Mucosa of gallbladder (tissue), 1 donor: ENCODE data around the gene ACCS. TPM values are rescaled to one million over a fixed set of nuclear protein-coding genes. Genes with fewer than 3 reads are reported as not detected.

Experiments used
- DNase-seq: peaks from one replicate; pipeline ENCODE4 v3.0.0-alpha.2; 2020; ENCODE audit warnings: low spot score
- total RNA-seq: library from RNA; stranded (reverse); gene quantifications from one replicate; pipeline ENCODE4 v1.2.1, GENCODE V29; 2021
- donor health status: DM: no; HTN: no; CAD: no.

Gene ACCS, protein sequence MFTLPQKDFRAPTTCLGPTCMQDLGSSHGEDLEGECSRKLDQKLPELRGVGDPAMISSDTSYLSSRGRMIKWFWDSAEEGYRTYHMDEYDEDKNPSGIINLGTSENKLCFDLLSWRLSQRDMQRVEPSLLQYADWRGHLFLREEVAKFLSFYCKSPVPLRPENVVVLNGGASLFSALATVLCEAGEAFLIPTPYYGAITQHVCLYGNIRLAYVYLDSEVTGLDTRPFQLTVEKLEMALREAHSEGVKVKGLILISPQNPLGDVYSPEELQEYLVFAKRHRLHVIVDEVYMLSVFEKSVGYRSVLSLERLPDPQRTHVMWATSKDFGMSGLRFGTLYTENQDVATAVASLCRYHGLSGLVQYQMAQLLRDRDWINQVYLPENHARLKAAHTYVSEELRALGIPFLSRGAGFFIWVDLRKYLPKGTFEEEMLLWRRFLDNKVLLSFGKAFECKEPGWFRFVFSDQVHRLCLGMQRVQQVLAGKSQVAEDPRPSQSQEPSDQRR
- 28.1 TPM for total RNA-seq

DNA sequence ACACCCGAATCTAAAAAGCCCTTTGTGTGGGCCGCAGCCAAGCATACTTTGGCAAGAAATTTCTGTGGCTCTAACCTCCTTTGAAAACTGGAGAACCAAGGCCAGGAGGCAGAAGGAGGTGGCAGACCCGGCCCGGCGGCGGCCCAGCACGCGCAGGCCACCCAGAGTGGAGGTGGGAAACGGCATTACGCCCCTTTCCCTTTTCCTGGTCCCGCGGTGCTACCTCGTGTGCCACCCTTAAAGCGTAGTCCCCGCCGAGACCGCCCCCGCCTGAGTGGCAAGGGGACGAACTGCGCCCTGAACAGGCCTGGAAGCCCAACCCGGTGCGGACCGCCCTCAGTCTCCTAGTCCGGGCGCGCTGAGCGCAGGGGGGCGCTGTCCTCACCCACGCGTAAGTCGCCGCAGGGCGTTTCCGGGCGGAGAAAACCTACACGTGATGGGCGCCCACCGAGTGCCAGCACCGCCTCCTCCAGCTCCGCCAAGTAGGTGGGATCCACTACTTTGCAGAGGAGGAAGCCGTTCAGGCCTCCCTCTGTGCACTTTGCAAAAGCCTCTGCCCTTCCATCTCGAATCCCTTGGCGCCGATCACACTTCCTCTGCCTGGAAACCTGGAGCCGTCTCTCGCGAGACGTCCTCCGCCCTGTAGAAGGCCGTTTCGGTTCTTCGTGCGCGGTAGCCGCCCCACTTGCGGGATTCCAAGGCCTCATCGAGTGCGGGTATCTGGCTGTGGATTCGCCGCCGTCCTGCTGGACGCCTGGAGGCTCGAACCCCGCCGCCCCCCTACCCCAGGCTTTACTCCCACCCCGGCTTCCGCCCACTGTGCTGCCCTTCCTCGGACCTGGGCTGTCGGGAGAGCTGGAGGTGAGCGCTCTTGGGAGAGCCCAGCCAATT lies at the start of gene ACCS:
TSS of gene ACCS (plus strand) at position 430 of the 891 bp plus-strand sequence. CDS start 1,358 bp downstream, outside the sequence.
- peak; percentile 96 for DNase-seq

DNA sequence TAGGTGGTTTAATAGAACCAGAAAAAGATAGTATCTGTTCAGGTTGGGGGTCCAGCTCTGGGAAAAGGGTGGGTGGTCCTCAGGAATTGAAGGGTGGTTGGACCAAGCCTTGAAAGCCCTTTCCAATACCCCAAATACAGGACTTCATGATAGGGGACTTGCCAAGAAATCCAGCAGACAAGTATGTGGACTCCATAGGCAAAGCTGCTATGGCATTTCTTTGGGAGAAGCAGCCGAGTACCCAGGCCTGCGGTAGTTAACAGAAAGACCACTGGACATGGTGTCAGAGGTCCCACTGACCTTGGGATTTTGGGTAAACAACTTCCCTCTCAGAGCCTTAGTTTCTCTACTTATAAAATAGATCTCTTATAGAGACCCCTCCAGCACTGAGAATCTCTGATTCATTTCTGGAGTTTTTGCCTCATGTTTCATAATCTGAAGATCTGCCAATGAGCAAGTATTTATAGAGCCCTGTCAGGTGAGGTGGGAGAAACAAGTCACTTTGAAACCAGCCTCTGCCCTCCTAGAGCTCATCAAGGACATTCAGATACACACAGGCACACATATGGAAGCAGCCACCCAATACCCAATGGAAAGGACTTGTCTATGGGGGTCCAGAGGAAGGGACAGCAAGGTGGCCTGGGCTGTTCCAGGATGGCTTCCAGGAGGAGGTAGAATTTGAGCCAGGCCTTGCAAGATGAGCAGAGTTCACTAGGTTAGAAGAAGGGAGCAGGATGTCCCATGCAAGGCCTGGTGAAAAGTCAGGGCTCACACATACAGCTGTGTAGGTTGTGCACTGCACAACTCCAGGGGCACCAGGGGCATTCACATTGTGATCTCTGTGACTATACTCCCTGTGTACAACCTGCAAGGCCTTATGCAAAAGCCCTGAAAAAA lies 49.3 kb upstream of the ACCS start:
- no peak for DNase-seq

DNA sequence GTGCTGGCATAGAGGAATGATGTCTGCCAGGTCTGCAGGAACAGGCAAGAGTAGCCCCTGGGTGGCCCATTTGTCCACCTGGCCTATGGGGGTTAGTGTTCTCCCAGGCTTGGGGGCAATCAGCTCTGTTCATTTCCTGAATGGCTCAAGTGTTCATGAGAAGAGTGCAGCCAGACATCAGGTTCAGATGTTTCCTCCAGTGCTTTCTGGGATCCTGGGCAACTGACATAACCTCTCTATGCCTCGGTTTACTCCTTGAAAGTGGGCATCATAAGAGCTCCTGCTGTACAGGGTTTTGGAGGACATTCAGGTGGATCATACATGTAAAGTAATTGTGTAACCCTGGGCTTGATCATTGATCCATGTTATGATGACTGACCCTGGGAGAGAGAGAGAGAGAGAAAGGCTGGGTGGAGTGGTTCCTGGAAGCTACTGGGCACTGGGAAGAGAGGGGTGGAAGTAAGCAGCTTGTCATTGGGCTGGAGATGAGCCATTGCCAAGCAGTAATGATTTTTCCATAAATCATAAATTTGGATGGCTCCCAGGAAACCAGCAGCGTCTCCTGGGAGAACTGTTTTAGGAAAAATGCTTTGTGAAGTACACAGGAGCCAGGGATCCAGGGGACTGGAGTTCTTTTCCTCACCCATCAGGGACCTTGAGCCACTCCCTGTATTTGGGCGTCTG lies 48.5 kb upstream of the ACCS start:
- DNase-seq: peak; percentile 27

DNA sequence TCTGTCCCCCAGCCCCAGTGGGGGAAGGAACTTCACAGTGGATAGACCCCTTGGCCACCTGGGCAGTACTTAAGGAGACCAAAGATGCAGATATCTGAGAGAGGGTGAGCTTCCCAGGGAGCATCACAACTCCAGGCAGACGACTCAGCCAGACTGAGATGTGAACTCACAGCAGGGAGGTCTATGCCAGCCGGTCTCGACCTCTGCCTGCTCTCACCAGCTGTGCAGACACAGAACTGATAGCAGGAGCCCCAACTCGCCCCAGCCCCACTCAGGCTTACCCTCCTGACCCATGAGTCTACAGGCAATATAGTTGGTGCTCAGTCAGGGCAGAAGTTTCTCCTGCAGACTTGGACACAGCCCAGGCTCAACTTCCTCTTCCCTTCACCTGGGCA lies 47.9 kb upstream of the ACCS start:
- no peak for DNase-seq

DNA sequence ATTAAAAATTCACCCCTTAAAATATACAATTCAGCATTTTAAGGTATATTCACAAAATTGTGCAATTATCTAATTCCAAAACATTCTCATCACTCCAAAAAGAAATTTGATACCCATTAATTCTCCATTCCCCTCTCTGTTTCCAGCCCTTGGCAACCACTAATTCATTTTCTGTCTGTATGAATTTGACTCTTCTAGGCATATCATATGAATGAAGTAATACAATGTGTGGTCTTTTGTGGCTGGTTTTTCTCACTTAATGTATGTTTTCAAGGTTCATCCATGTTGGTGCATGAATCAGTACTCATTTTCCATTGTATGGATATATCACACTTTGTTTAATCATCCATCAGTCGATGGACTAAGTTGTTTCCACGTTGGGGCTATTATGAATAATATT lies 47.2 kb upstream of the ACCS start:
- DNase-seq: no peak

DNA sequence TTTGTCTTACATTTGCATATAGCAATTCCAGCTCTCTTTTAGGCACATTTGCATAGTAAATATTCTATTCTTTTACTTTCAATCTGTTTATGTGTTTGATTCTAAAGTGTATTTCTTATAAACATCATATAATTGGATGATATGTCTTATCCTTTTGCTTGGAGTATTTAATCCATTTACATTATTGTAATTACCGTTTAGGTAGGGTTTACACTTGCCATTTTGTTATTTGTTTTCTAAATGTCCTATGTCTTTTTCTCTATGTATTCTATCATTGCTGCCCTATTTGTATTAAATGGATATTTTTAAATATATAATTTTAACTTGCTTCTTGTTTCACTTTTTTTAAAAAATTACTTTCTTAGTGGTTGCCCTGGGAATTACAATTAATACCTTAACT lies 41.1 kb upstream of the ACCS start:
- DNase-seq: no peak

DNA sequence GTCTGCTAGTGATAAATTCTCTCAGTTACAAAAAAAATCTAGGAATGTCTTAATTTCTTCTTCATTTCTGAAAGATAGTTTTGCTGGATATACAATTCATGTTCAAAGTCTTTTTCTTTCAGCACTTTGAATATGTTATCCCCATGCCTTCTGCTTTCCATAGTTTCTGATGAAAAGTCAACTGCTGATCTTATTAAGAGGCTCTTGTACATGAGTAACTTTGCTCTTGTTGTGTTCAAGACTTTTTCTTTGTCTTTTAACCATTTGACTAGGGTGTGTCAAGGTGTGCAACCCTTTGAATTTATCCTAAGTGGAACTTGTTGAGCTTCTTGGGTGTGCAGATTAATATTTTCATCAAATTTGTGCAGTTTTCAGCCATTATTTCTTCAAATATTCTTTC lies 40.3 kb upstream of the ACCS start:
- DNase-seq: no peak

DNA sequence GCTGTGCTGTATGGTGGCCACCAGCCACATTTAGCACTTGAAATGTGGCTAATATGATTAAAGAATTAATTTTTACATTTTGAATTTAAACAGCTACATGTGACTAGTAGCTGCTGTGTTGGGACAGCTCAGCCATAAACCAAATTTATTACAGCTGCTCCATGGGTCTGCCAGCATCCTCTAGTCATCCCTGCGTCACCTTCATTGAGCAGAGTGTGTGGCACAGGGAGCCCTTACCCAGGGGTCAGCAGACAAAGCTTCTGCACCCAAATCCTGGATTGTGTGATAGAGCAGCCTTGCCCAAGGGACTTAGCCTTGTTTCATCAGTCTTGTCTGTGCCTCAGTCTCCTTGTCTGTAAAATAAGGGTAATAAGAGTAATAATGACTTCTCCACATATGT lies 37.7 kb upstream of the ACCS start:
- no peak for DNase-seq

DNA sequence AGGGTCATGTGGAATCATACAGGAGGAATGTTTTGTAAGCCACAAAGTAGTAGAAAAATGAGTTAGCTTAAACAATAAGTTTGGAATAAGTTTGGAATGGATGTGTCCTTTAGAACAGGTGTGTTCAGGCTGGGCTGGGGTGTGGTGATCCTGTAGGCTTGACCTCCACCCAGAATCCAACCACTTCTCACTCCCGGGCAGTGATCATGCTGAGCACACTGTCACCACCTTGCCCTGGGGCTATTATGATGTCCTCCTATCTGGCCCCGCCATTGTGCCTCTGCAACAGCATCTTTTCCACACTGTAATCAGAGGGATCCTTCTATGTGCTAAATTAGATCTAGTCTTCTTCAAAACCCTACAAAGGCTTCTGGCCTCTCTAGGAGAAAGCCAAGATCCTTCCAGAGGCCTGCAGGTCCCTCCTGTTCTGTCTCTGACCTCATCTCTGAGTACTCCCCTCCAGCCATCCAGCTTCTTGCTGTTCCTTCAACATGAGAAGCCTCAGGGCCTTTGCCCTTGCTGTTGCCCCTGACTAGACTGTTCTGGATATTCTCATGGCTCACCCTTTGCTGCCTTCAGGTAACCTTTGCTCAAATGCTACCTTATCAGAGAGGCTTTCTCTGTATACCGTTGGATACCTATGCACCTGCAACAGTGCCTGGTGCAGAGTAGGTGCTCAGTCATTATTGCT lies 37.1 kb upstream of the ACCS start:
- DNase-seq: peak; percentile 6

DNA sequence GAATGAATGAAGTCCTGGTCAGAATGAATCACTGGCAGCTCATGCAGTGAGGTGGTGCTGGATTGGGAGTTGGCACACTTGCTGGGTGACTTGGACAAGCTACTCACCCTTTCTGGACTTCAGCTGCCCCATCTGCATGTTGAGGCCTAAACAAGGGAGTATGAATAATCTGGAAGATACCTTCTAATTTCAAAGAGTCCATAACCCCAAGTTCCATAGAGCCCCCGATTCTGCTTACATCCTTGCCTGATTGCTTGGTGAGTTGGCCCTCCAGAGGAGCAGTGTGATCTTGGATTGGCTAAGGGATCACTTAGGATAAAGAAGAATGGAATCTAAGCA lies 36.6 kb upstream of the ACCS start:
- DNase-seq: peak; percentile 6

DNA sequence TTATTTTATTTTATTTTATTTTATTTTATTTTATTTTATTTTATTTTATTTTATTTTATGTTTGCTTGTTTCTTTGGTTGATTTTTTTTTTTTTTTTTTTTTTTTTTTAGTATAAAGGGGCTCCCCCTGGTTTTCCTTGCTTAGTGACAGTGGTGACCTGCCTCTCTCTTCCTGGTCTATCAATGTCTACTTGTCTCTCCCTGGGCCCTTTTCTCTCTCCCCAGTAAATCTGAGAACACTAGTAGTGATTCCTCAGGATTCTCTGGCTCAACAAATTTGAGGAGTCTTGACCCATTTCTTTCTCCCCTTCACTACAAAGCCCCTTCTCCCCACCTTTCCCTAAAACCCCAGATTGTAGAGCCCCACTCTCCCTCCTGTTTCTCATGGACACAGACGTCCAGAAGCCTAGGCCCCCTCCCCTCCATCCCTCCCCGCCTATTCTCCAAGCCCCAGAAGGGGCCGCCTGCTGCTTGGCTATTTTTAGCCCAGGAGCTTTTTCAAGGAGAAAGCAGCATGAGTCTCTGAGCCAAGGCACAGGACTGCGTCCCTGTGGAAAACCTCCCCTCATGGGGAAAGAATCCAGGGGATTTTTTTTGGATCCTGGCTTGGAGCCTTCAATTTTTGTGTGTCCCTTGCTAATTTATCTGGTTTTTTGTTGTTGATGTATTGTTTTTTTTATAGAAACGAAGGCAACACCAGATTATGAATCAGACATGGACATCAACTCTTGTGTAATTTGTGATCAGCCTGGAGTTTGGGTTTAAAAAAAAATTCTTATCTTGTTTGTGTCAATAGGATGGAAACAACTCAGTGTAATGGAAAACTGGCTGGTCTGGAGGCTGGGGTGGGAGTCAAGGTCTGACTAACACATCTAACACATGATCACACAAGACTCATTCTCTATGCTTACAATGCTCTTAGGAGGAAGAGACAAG lies 35.8 kb upstream of the ACCS start:
- peak; percentile 50 for DNase-seq

DNA sequence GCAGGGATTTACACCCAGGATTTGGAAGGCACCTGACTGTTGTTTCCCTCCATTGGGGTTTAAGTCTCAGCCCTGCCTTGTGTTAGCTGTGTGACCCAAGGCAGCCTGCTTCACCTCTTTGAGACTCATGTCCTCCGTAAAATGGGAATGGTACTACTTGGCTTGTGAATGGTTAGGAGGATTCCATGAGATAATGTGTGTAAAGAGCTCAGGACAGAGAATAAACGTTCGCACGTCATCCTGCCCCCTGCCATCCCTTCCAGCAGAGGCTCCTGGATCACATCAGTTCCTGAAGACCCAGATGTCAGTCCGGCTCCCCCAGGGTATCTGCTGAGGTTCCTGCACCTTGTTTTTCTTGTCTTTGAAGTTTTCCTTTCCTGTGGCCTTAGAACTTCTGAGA lies 35.1 kb upstream of the ACCS start:
- no peak for DNase-seq

DNA sequence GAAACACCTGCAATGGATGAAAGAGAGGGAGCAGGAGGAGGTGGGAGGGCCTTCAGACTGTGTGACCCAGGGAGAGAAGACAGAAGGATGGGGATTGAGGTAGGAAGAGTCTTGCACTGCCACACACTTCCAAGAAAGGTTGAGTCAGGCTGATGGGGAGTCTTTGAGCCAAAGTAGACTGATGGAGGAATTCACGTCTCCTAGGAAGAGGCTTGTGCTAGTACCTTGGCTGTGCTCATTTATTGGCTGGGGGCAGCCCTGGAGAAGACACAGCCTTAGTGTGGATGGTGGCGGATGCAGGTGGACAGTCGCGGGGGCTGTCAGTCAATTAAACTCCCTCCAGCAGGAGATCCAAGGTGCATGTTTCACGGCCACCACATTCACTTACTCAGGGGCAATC lies 34.5 kb upstream of the ACCS start:
- peak; percentile 4 for DNase-seq

DNA sequence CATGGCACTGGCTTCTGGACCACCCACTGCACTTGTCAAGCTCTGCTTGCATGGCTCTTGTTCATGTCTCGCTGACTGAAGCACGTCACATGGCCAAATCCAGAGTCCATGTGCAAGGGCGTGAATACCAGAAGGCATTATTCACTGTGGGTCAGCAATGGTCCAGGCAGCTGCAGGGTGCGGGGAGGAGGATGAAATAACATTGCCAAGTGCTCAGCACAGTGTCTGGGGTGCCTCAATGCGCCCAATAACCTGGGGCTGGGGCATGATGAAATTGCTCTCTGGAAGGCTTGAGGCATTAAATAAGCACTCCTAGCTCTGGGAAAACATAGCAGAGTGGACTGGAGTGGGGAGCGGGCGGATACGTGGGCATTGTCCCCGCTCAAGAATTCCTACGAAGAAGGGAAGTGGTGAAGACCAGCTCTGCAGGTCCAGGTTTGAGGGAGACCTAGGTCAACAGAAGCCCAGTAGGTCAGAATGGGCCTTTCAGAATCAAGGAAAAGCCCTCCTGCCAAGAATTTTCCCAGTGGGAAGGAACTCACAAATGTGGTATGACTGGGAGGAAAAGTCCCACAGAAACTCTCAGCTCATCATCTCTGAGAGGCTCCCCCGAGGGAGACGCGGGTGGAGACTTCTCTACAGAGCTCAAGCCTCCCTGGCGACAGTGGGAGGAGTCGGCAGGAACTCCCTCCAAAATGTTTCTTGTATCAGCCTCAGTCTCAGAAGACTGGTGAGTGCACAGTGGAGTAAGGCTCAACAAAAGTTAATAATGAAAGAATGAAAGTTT lies 33.6 kb upstream of the ACCS start:
- DNase-seq: peak; percentile 72

DNA sequence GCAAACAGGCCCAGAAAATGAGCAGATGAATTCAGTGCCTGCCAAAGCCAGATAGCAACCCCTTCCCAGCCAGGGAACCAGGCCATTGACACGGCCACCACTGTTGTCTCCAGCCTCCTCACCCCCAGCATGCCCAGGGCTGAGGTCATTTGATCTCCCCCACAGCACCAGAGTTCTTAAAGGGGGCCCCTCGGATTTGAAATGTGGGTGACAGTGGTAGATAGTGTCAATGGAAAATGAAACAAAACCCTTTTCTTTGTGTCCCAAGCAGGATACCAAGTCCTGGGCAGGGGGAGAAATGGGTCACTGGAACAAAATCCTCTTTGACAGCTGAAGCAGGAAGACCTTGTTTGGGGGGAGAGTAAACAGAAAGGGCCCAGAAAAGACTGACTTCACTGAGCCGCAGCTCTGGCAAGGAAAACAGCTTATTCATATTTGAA lies 32.6 kb upstream of the ACCS start:
- no peak for DNase-seq

DNA sequence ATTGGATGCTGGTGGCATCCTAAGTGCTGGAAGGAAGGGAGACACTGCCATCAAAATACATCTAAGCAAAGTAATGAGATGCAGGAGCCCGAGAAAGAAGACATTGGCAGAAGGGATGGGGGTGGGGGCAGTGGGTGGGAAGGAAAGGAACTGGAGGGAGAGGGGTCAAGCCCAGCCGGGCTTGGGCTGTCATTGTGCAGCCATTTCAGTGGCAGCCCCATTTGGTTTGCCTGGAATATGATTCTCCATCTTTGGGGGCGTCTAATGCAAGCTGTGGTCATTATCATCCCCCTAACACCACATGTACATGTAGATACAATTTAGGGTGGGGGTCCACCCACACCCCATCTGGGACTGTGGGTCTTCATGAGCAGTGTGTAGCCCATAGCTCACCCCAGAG lies 32.2 kb upstream of the ACCS start:
- DNase-seq: no peak

DNA sequence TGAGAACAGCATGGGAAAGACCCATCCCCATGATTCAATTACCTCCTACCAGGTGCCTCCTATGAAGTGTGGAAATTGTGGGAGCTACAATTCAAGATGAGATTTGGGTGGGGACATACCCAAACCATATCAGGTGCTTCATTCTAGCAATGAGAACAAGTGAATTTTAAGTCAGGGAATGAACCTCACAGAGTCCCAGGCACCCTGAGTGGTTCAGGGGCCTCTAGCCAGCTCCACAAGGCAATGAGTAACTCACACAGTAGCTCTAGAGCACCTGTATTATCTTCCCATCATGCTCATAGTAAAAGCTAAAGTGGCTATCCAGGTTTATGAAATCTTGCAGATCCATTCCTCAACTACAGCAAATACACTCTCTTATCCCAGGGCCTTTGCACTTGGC lies 31.4 kb upstream of the ACCS start:
- no peak for DNase-seq

DNA sequence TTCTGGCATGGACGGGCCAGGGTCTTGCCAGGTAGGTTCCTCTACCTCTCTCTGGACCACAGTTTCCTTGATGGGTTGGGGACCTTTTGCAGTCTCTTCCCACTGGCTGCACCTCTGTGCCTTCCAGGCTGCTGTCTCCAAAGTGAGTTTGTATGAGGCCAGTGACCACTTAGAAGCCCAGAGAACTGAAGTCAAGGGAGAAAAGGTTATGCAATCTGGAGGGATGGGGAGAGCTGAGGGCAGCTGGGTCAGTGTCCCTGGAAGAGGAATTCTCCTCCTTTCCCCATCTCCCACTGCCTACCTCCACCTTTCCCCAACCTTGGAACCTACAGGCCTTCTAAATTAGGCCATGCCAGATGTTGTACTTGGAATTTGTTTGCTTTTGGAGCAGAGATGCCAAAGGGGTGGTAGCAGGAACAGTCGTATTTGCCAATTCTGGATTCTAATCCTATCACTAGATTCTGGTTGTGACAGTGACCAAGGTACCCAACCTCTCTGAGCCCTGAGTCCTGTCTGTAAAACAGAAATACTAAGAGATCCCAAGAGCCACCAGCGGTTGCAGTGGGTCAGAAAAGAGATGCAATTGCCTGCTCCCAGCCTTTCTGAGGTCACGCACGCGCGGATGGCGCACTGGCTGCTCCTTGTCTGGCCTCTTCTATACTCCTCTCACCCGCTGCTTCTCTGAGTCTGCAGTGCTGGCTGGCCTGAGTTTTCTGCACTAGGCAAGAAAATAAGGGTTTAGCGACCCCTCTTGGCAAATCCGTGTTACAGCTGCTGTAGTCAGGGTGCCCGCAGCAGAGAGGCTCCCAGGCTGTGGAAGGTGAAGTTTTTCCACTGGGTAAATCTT lies 29.0 kb upstream of the ACCS start:
- DNase-seq: peak; percentile 84
